HCT116 (cell line): ENCODE results near the gene CRK. TPM values are rescaled to one million over a fixed set of nuclear protein-coding genes. Genes with fewer than 3 reads are reported as not detected.

ENCODE experiments used
- ATAC-seq: fragments of 200-7000 bp; cut with Tn5 transposase; 2 replicates; pipeline ENCODE4 v1.9.1; 2020; ENCODE audit warnings: mild to moderate bottlenecking, moderate library complexity
- BruUV-seq: library from RNA; stranded (reverse); fragments of 400-500 nt; replicated peaks from 2 replicates; lab custom pipeline; 2021; lab: Mats Ljungman, UMichigan
- CTCF ChIA-PET: fragments of 300-600 bp; sonication (Branson Sonifier 250); formaldehyde crosslinking; loops from one replicate; lab custom pipeline; 2021; ENCODE audit warnings: antibody characterized with exemption; lab: Charles Lee
- POLR2A ChIA-PET: fragments of 300-600, 350-600 bp; sonication (Branson Sonifier 250); formaldehyde crosslinking; loops from one replicate; lab custom pipeline; 2021; ENCODE audit warnings: antibody characterized with exemption; lab: Charles Lee
- RAD21 ChIA-PET, 2 experiments: fragments of 300-600 bp; sonication (Branson Sonifier 250); formaldehyde crosslinking; loops; one replicate each; lab custom pipeline; 2023; ENCODE audit warnings: low total read pairs in 2 of 2; ENCODE audit not compliant: uncharacterized antibody in 2 of 2, unreplicated experiment in 2 of 2, low non-redundant PET in 1 of 2; lab: Charles Lee
- DNase-seq: peaks from one replicate; pipeline ENCODE4 v3.0.0-alpha.2; 2010; ENCODE audit warnings: low read depth, low spot score
- H2AFZ ChIP-seq: fragments of 200-600 bp; shearing (Covaris generic), sonication (generic); 2 replicates; pipeline ENCODE4 v1.6.1; 2017; ENCODE audit warnings: low read depth, mixed run types, mixed read lengths, antibody characterized with exemption, low read length; ENCODE audit not compliant: poor library complexity, severe bottlenecking
- H3K27ac ChIP-seq: 2 replicates; pipeline ENCODE4 v1.5.1; 2012; ENCODE audit warnings: low read depth, low read length
- H3K27me3 ChIP-seq: fragments of 200-600 bp; sonication (generic); 2 replicates; pipeline ENCODE4 v1.6.1; 2016; ENCODE audit warnings: mixed run types, low read length, mixed read lengths; ENCODE audit not compliant: insufficient read depth
- H3K36me3 ChIP-seq, 2 experiments: fragments of 200-500 bp in 1 of 2; fragments of 200-600 bp in 1 of 2; sonication (Bioruptor generic) in 1 of 2; sonication (generic) in 1 of 2; 2 replicates each; pipeline versions ENCODE4 v1.5.1 to v1.6.1; 2014 to 2016; ENCODE audit warnings: low read length in 2 of 2, inconsistent platforms in 1 of 2, mixed read lengths in 1 of 2, mixed run types in 1 of 2; ENCODE audit not compliant: insufficient read depth in 2 of 2, control insufficient read depth in 1 of 2
- H3K4me1 ChIP-seq, 2 experiments: fragments of 200-600 bp in 1 of 2; sonication (generic) in 1 of 2; 2 replicates each; pipeline versions ENCODE4 v1.5.1 to v1.6.1; 2012 to 2017; ENCODE audit warnings: low read length in 2 of 2, inconsistent platforms in 1 of 2, mild to moderate bottlenecking in 1 of 2, mixed read lengths in 1 of 2, mixed run types in 1 of 2, moderate library complexity in 1 of 2; ENCODE audit not compliant: insufficient read depth in 2 of 2, control insufficient read depth in 1 of 2
- H3K4me2 ChIP-seq: fragments of 200-600 bp; sonication (generic); 2 replicates; pipeline ENCODE4 v1.6.1; 2017; ENCODE audit warnings: mixed run types, low read length, mixed read lengths
- H3K4me3 ChIP-seq, 2 experiments: fragments of 200-600 bp in 1 of 2; sonication (generic) in 1 of 2; replicated peaks in 1 of 2; 2 replicates each; pipeline ENCODE4 v1.5.1; 2011 to 2016; ENCODE audit warnings: low read length in 2 of 2, control low read depth in 1 of 2, low read depth in 1 of 2, mild to moderate bottlenecking in 1 of 2, mixed read lengths in 1 of 2, mixed run types in 1 of 2
- H3K79me2 ChIP-seq: fragments of 200-600 bp; sonication (generic); 2 replicates; pipeline ENCODE4 v1.6.1; 2017; ENCODE audit warnings: mild to moderate bottlenecking, mixed run types, low read length, moderate library complexity, mixed read lengths; ENCODE audit not compliant: insufficient read depth
- H3K9ac ChIP-seq: fragments of 200-600 bp; sonication (generic); 2 replicates; pipeline ENCODE4 v1.6.1; 2016; ENCODE audit warnings: low read length, mixed read lengths
- H3K9me2 ChIP-seq: fragments of 200-600 bp; sonication (generic), shearing (Covaris generic); 2 replicates; pipeline ENCODE4 v1.6.1; 2017; ENCODE audit warnings: mixed run types, mild to moderate bottlenecking, moderate library complexity; ENCODE audit not compliant: insufficient read depth
- H3K9me3 ChIP-seq, 2 experiments: fragments of 200-500 bp in 1 of 2; fragments of 200-600 bp in 1 of 2; sonication (Bioruptor generic) in 1 of 2; sonication (generic) in 1 of 2; 2 replicates each; pipeline ENCODE4 v1.6.1; 2014 to 2017; ENCODE audit warnings: low read length in 2 of 2, mixed read lengths in 2 of 2, inconsistent platforms in 1 of 2, low read depth in 1 of 2, mild to moderate bottlenecking in 1 of 2, mixed run types in 1 of 2, moderate library complexity in 1 of 2; ENCODE audit not compliant: control insufficient read depth in 1 of 2, insufficient read depth in 1 of 2
- H4K20me1 ChIP-seq: fragments of 200-600 bp; sonication (generic), shearing (Covaris generic); 2 replicates; pipeline ENCODE4 v1.6.1; 2017; ENCODE audit warnings: mixed run types, mild to moderate bottlenecking, moderate library complexity; ENCODE audit not compliant: insufficient read depth
- ELF1 ChIP-seq: IDR thresholded peaks from 2 replicates; pipeline ENCODE4 v1.6.1; 2012; ENCODE audit warnings: low read depth, borderline replicate concordance
- POLR2AphosphoS5 ChIP-seq: IDR thresholded peaks from 2 replicates; pipeline ENCODE4 v1.6.1; 2011; ENCODE audit warnings: mild to moderate bottlenecking, low read depth, low read length, moderate library complexity
- TCF7L2 ChIP-seq: IDR thresholded peaks from 2 replicates; pipeline ENCODE4 v1.7.0; 2011; ENCODE audit warnings: borderline replicate concordance, inconsistent platforms; ENCODE audit not compliant: insufficient read depth, insufficient read length; ENCODE audit errors: extremely low read depth
- ZFX ChIP-seq: fragments of 450-650 bp; IDR thresholded peaks from 2 replicates; pipeline ENCODE4 v1.6.1; 2017
- intact Hi-C: fragments of 100-400 bp; cut with micrococcal nuclease; formaldehyde crosslinking; loops from 2 replicates; pipeline ENCODE4 v1.10.0; 2022
- total RNA-seq: library from RNA; stranded (reverse); gene quantifications from one replicate; pipeline ENCODE4 v1.2.1, GENCODE V29; 2021; ENCODE audit not compliant: unreplicated experiment
- TF ChIP-seq, protein P1 (sequence below): IDR thresholded peaks from 2 replicates; pipeline ENCODE4 v1.6.1; 2011; ENCODE audit warnings: mild to moderate bottlenecking, low read length, moderate library complexity; ENCODE audit not compliant: insufficient replicate concordance; ENCODE audit errors: extremely low read depth
- TF ChIP-seq, protein P2 (sequence below): IDR thresholded peaks from 2 replicates; pipeline ENCODE4 v1.6.1; 2012

CRK gene
- total RNA-seq, 1 experiment from 2014 or later: 55.5 TPM

DNA sequence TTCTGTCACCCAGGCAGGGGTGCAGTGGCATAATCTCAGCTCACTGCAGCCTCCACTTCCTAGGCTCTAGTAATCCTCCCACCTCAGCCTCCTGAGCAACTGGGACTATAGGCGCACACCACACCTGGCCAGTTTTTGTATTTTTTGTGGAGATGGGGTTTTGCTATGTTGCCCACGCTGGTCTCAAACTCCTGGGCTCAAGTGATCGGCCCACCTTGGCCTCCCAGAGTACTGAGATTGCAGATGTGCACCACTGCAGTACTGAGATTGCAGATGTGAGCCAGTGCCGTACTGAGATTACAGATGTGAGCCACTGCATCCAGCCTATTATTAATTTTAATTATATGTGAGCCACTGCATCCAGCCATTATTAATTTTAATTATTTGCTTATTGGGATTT lies 13.8 kb downstream of the CRK start (continued):
- TF ChIP-seq, protein P1, sequence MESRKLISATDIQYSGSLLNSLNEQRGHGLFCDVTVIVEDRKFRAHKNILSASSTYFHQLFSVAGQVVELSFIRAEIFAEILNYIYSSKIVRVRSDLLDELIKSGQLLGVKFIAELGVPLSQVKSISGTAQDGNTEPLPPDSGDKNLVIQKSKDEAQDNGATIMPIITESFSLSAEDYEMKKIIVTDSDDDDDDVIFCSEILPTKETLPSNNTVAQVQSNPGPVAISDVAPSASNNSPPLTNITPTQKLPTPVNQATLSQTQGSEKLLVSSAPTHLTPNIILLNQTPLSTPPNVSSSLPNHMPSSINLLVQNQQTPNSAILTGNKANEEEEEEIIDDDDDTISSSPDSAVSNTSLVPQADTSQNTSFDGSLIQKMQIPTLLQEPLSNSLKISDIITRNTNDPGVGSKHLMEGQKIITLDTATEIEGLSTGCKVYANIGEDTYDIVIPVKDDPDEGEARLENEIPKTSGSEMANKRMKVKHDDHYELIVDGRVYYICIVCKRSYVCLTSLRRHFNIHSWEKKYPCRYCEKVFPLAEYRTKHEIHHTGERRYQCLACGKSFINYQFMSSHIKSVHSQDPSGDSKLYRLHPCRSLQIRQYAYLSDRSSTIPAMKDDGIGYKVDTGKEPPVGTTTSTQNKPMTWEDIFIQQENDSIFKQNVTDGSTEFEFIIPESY: no peak
- TF ChIP-seq, protein P2, sequence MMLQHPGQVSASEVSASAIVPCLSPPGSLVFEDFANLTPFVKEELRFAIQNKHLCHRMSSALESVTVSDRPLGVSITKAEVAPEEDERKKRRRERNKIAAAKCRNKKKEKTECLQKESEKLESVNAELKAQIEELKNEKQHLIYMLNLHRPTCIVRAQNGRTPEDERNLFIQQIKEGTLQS: no peak
- TF ChIP-seq ZFX (no peak), TCF7L2 (no peak)

DNA sequence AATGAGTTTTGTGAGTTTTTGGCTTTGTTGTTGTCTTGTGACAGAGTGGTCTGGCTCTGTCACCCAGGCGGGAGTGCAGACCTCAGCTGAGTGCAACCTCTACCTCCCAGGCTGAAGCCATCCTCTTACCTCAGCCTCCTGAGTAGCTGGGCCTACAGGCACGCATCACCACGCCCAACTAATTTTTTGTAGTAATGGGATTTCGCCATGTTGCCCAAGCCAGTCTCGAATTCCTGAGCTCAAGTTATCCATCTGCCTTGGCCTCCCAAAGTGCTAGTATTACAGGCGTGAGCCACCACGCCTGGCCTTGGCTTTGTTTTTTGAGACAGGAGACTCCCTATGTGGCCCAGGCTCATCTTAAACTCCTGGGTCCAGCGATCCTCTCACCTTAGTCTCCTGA lies 15.1 kb downstream of the CRK start:
- DNase-seq (no peak), ATAC-seq (peak; percentile 28; the same call in 1 of the 2 replicates)
- H2AFZ ChIP-seq: no peak overlapping the region
- no peak overlapping the region for H3K9ac ChIP-seq
- no TSS peak for BruUV-seq
- H3K36me3 ChIP-seq: peaks cover 7 to 13% of the 10 kb centered on the region in 2 experiments; a peak in 2 of 4 replicates
- H3K27me3 ChIP-seq: no peaks in the 10 kb centered on the region
- CTCF ChIA-PET: no interaction called here
- intact Hi-C loops: no loop called here
- POLR2A ChIA-PET: no interaction called here
- TF ChIP-seq POLR2AphosphoS5 (0 out of 2 replicates have a peak, but pooled peaks have one; percentile 20), ELF1 (no peak)
- H3K4me3 ChIP-seq: no peak overlapping the region
- no peaks in the 10 kb centered on the region for H3K9me3 ChIP-seq
- H3K9me2 ChIP-seq: no peaks in the 10 kb centered on the region
- RAD21 ChIA-PET: no interaction called here
- H3K4me1 ChIP-seq: peaks cover 0 to 7% of the 10 kb centered on the region in 2 experiments; a peak in 2 of 4 replicates
- H3K27ac ChIP-seq: no peak overlapping the region
- peaks cover 95% of the 10 kb centered on the region for H3K79me2 ChIP-seq
- 0 out of 2 replicates have a peak, but pooled peaks cover 2% of the 10 kb centered on the region for H4K20me1 ChIP-seq
- H3K4me2 ChIP-seq: no peak overlapping the region
